PC-9 (cell line): ENCODE results near the gene SMIM22. TPM values are rescaled to one million over a fixed set of nuclear protein-coding genes. Genes with fewer than 3 reads are reported as not detected.

Source experiments
- BruUV-seq: library from RNA; stranded (reverse); fragments of 400-500 nt; replicated peaks from 2 replicates; lab custom pipeline; 2021; lab: Mats Ljungman, UMichigan
- CTCF ChIA-PET: fragments of 300-600 bp; sonication (Branson Sonifier 250); formaldehyde crosslinking; loops from one replicate; lab custom pipeline; 2022; ENCODE audit warnings: antibody characterized with exemption; lab: Charles Lee
- POLR2A ChIA-PET: fragments of 300-600 bp; sonication (Branson Sonifier 250); formaldehyde crosslinking; loops from one replicate; lab custom pipeline; 2022; ENCODE audit warnings: antibody characterized with exemption; ENCODE audit not compliant: unreplicated experiment; lab: Charles Lee
- DNase-seq, 2 experiments: peaks; one replicate each; pipeline versions ENCODE4 v3.0.0 to v3.0.0-alpha.2; 2015 to 2022; ENCODE audit warnings: mixed read lengths in 1 of 2
- H2AFZ ChIP-seq: fragments of 200-600 bp; sonication (generic); 2 replicates; pipeline ENCODE4 v1.8.1; 2017; ENCODE audit warnings: antibody characterized with exemption
- H3F3A ChIP-seq: fragments of 200-600 bp; sonication (generic); 2 replicates; pipeline ENCODE4 v1.8.1; 2017; ENCODE audit warnings: antibody characterized with exemption, mild to moderate bottlenecking, low read depth; ENCODE audit not compliant: insufficient read depth
- H3K27ac ChIP-seq: fragments of 200-600 bp; sonication (generic); 2 replicates; pipeline ENCODE4 v1.6.1; 2016; ENCODE audit warnings: mixed run types
- H3K27me3 ChIP-seq: fragments of 200-600 bp; sonication (generic); 2 replicates; pipeline ENCODE4 v1.6.1; 2016; ENCODE audit warnings: low read depth, mixed run types; ENCODE audit not compliant: insufficient read depth
- H3K36me3 ChIP-seq: fragments of 200-600 bp; sonication (generic); 2 replicates; pipeline ENCODE4 v1.6.1; 2016; ENCODE audit warnings: low read depth, mixed run types
- H3K4me1 ChIP-seq: fragments of 200-600 bp; sonication (generic); replicated peaks from 2 replicates; pipeline ENCODE4 v1.6.1; 2016; ENCODE audit warnings: mixed run types; ENCODE audit not compliant: insufficient read depth
- H3K4me2 ChIP-seq: fragments of 200-600 bp; sonication (generic); 2 replicates; pipeline ENCODE4 v1.6.1; 2017; ENCODE audit warnings: mixed run types
- H3K4me3 ChIP-seq: fragments of 200-600 bp; sonication (generic); 2 replicates; pipeline ENCODE4 v1.6.1; 2016; ENCODE audit warnings: mixed run types
- H3K79me2 ChIP-seq: fragments of 200-600 bp; sonication (generic); 2 replicates; pipeline ENCODE4 v1.6.1; 2017; ENCODE audit warnings: low read depth, mixed run types
- H3K9me2 ChIP-seq: fragments of 200-600 bp; sonication (generic); 2 replicates; pipeline ENCODE4 v1.8.1; 2017; ENCODE audit warnings: mild to moderate bottlenecking; ENCODE audit not compliant: insufficient read depth
- H3K9me3 ChIP-seq: fragments of 200-600 bp; sonication (generic); 2 replicates; pipeline ENCODE4 v1.8.1; 2016; ENCODE audit warnings: low read depth; ENCODE audit not compliant: insufficient read depth
- H4K20me1 ChIP-seq: fragments of 200-600 bp; sonication (generic); 2 replicates; pipeline ENCODE4 v1.8.1; 2017; ENCODE audit not compliant: insufficient read depth
- EZH2 ChIP-seq: fragments of 200-600 bp; sonication (generic); IDR thresholded peaks from 2 replicates; pipeline ENCODE4 v1.8.0; 2017; ENCODE audit warnings: antibody characterized with exemption, low read depth
- intact Hi-C: fragments of 100-400 bp; cut with micrococcal nuclease; formaldehyde crosslinking; loops from one replicate; pipeline ENCODE4 v1.10.0; 2022; ENCODE audit not compliant: unreplicated experiment
- total RNA-seq: library from RNA; stranded (reverse); gene quantifications from 2 replicates; pipeline ENCODE4 v1.2.3, GENCODE V29; 2021
- TF ChIP-seq, protein P1 (sequence below): fragments of 200-600 bp; sonication (generic); conservative IDR thresholded peaks from 2 replicates; pipeline ENCODE4 v1.6.1; 2017; ENCODE audit warnings: mixed run types, antibody characterized with exemption, mild to moderate bottlenecking, moderate library complexity

The SMIM22 gene
- total RNA-seq, 1 experiment from 2014 or later: 134 TPM

DNA sequence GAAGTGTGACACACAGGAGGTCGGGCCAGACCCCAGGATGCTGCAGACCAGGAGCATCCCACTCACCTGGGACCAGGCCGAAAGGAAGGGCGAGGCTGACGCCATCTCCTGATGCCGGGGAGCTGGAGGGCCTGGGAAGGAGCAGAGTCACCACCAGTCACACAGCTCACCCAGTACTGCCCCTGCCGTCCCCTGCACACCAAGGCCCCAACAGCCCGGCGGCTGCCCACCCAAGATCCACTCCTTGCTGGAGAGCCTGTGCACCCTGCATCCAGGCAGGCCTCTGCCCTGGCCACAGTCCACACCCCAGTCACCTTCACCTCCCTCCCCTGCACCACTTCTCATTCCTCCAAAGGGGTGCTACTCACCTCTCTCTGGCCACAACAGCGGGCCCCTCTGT, 33.0 kb upstream of the SMIM22 start:
- no peak for TF ChIP-seq EZH2
- TF ChIP-seq, protein P1, sequence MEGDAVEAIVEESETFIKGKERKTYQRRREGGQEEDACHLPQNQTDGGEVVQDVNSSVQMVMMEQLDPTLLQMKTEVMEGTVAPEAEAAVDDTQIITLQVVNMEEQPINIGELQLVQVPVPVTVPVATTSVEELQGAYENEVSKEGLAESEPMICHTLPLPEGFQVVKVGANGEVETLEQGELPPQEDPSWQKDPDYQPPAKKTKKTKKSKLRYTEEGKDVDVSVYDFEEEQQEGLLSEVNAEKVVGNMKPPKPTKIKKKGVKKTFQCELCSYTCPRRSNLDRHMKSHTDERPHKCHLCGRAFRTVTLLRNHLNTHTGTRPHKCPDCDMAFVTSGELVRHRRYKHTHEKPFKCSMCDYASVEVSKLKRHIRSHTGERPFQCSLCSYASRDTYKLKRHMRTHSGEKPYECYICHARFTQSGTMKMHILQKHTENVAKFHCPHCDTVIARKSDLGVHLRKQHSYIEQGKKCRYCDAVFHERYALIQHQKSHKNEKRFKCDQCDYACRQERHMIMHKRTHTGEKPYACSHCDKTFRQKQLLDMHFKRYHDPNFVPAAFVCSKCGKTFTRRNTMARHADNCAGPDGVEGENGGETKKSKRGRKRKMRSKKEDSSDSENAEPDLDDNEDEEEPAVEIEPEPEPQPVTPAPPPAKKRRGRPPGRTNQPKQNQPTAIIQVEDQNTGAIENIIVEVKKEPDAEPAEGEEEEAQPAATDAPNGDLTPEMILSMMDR: no peak
- ChIA-PET CTCF (no interaction called here), POLR2A (no interaction called here)
- BruUV-seq: no TSS peak
- no peaks in the 10 kb centered on the region for H3K9me2 ChIP-seq
- no peaks in the 10 kb centered on the region for H3K27me3 ChIP-seq
- H3K4me2 ChIP-seq: no peak overlapping the region
- H3K27ac ChIP-seq: no peak overlapping the region
- no peak for DNase-seq
- H2AFZ ChIP-seq: no peak overlapping the region
- no peaks in the 10 kb centered on the region for H3F3A ChIP-seq
- H4K20me1 ChIP-seq: no peaks in the 10 kb centered on the region
- H3K4me1 ChIP-seq: peaks cover 7% of the 10 kb centered on the region; the same call in 1 of the 2 replicates
- peaks cover 17% of the 10 kb centered on the region for H3K79me2 ChIP-seq
- intact Hi-C loops: no loop called here
- 0 out of 2 replicates have a peak, but pooled peaks cover 3% of the 10 kb centered on the region for H3K36me3 ChIP-seq
- no peak overlapping the region for H3K4me3 ChIP-seq
- no peaks in the 10 kb centered on the region for H3K9me3 ChIP-seq

DNA sequence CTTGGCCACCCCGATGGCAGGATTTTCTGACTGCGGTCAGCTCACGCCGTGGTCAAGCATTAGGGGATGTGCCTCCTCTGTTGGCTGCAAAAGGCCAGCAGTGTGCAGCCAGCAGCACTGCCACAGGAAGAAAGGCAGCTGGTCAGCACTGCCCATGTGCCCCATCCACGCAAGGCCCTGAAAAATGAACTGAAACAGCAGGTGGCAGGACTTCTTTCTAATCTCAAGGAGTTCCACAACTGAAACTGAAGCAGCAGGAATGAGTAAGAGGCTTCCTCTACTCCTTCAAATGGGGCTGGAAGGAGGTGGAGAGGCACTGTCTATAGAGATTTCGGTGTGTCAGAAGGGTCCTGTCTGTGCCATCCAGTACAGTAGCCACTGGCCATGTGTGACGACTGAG, 31.4 kb upstream of the SMIM22 start:
- no peak overlapping the region for H2AFZ ChIP-seq
- no peaks in the 10 kb centered on the region for H3K9me3 ChIP-seq
- no peaks in the 10 kb centered on the region for H4K20me1 ChIP-seq
- peaks cover 7% of the 10 kb centered on the region; the same call in 1 of the 2 replicates for H3K4me1 ChIP-seq
- no peak for DNase-seq
- intact Hi-C loops: no loop called here
- H3F3A ChIP-seq: peaks cover 8% of the 10 kb centered on the region; the same call in 1 of the 2 replicates
- BruUV-seq: no TSS peak
- no peak for TF ChIP-seq EZH2
- TF ChIP-seq, protein P1: no peak
- H3K27me3 ChIP-seq: no peaks in the 10 kb centered on the region
- POLR2A ChIA-PET: no interaction called here
- H3K4me2 ChIP-seq: no peak overlapping the region
- peaks cover 17% of the 10 kb centered on the region for H3K79me2 ChIP-seq
- CTCF ChIA-PET: no interaction called here
- 0 out of 2 replicates have a peak, but pooled peaks cover 3% of the 10 kb centered on the region for H3K36me3 ChIP-seq
- H3K27ac ChIP-seq: no peak overlapping the region
- H3K4me3 ChIP-seq: no peak overlapping the region
- H3K9me2 ChIP-seq: no peaks in the 10 kb centered on the region

DNA sequence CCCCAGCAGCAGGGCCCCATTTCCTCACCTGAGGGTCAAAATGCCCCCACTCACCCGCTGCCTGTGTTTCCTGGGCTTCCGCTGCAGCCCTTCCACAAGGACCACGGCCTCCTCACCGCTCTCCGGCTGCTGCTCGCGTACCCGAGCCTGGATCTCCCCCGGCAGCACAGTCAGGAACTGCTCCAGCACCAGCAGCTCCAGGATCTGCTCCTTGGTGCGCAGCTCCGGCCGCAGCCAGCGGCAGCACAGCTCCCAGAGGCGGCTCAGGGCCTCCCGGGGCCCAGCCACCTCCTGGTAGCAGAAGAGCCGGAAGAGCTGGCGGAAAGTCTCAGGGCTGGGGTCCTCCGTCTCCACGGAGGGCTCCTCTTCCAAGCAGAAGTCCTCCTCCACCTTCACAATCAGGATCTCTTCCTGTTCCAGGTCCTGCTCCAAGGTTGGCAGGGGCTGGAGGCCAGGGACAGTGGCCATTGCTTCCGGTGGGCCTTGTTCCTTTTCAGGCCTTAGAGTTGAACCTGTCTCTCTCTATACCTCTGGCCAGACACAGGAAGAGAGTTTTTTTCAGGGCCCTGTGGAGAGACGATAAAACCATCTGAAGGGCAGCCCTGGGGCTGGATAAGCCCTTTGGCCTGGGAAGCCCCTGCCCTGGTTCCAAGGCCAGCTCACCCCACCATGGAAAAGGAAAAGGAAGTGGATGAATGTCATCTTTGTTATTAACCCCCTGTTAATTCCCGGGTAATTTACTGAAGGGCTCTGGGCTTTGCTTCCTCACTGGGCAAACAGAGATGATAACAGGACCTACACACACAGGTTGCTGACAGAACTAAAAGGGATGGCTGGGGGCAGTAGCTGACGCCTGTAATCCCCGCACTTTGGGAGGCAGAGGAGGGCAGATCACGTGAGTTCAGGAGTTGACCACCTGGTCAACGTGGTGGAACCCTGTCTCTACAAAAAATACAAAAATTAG, 29.4 kb upstream of the SMIM22 start:
- intact Hi-C loops: loop anchor here (5.0 kb wide), 1 partner anchor 192 kb away; the partner anchor contains the start of gene SEC14L5
- Histone ChIP-seq H3K4me2 (peak overlapping the region; percentile 89), H4K20me1 (no peaks in the 10 kb centered on the region), H3K4me3 (peak overlapping the region; percentile 70), H3K36me3 (no peaks in the 10 kb centered on the region), H3K27me3 (no peaks in the 10 kb centered on the region), H3K79me2 (peaks cover 17% of the 10 kb centered on the region), H3K9me3 (no peaks in the 10 kb centered on the region), H3K4me1 (peaks cover 10% of the 10 kb centered on the region), H3K9me2 (no peaks in the 10 kb centered on the region), H3F3A (peaks cover 11% of the 10 kb centered on the region; the same call in 1 of the 2 replicates), H2AFZ (peak overlapping the region; percentile 81; the same call in 1 of the 2 replicates), H3K27ac (no peak overlapping the region)
- ChIA-PET POLR2A (interaction anchor here (0.6 kb wide), 1 partner anchor 32 kb away, joined by 8 read pairs; the partner anchor contains the start of genes ANKS3 and DNAAF8), CTCF (interaction anchor here (0.6 kb wide), 2 partner anchors 82 to 141 kb away, joined by 3 read pairs; partner anchors contain the start of gene MGRN1)
- TF ChIP-seq, protein P1: no peak
- TF ChIP-seq EZH2: no peak
- BruUV-seq: no TSS peak
- no peak for DNase-seq
